GM12874 (cell line): ENCODE results near the gene GAGE2A.
"Not testable (repeated sequence)": the region's sequence is repeated elsewhere in the genome, so short reads cannot be mapped to it uniquely, and the experiment has no call there.

Source experiments
- CTCF ChIP-seq: IDR thresholded peaks from 2 replicates; pipeline ENCODE4 v1.5.1; 2011; ENCODE audit warnings: low read depth, mild to moderate bottlenecking, control low read depth, low read length, moderate library complexity; ENCODE audit not compliant: insufficient read depth

The GAGE2A gene

GRCh38 chrX:49589196-49589595, at the start of gene GAGE2A:
Gene GAGE2A, plus strand, starts transcription at chrX:49589496. Its CDS starts 1,155 bp downstream, at chrX:49590651.
- TF ChIP-seq CTCF, result not testable (repeated sequence)

GRCh38 chrX:49541433-49541832, 47.9 kb upstream of the GAGE2A start, which contains the start of gene GAGE12D:
Gene GAGE12D, plus strand, starts transcription at chrX:49541733. Its CDS starts 1,155 bp downstream, at chrX:49542888.
- TF ChIP-seq CTCF, result not testable (repeated sequence)

GRCh38 chrX:49550989-49551388, 38.3 kb upstream of the GAGE2A start, which contains the start of gene GAGE12E:
Gene GAGE12E, plus strand, starts transcription at chrX:49551289. Its CDS starts 1,155 bp downstream, at chrX:49552444.
- TF ChIP-seq CTCF, result not testable (repeated sequence)

- not testable (repeated sequence) for TF ChIP-seq CTCF
These were observed 28.8 kb upstream of the GAGE2A start, which contains the start of gene GAGE12F for GRCh38 chrX:49560542-49560941. Gene GAGE12F, plus strand, starts transcription at chrX:49560842. Its CDS starts 1,155 bp downstream, at chrX:49561997.

- TF ChIP-seq CTCF, result not testable (repeated sequence)
These were observed 19.2 kb upstream of the GAGE2A start, which contains the start of gene GAGE12G for GRCh38 chrX:49570100-49570499. Gene GAGE12G, plus strand, starts transcription at chrX:49570400. Its CDS starts 1,155 bp downstream, at chrX:49571555.

- TF ChIP-seq CTCF, result not testable (repeated sequence)
These were observed 9.6 kb upstream of the GAGE2A start, which contains the start of gene GAGE12H for GRCh38 chrX:49579649-49580048. Gene GAGE12H, plus strand, starts transcription at chrX:49579949. Its CDS starts 1,155 bp downstream, at chrX:49581104.

- TF ChIP-seq CTCF, result not testable (repeated sequence)
These were observed 9.4 kb downstream of the GAGE2A start, which contains the start of gene GAGE1 for GRCh38 chrX:49598720-49599119. Gene GAGE1, plus strand, starts transcription at chrX:49599020. Its CDS starts 1,155 bp downstream, at chrX:49600175.
